K562 (cell line): ENCODE results near the gene PGAP3. TPM values are rescaled to one million over a fixed set of nuclear protein-coding genes. Genes with fewer than 3 reads are reported as not detected.
A peak's percentile ranks its signal among the peaks of the same experiment; 100 is the strongest.

ENCODE experiments used
- ATAC-seq: fragments of 200-7000 bp; cut with Tn5 transposase; 3 replicates; pipeline ENCODE4 v1.9.1; 2020; ENCODE audit warnings: moderate library complexity
- BruUV-seq: library from RNA; stranded (reverse); fragments of 400-500 nt; replicated peaks from 2 replicates; lab custom pipeline; 2021; lab: Mats Ljungman, UMichigan
- CTCF ChIA-PET: fragments of 300-600 bp; formaldehyde crosslinking; extraction: SDS; loops from one replicate; lab custom pipeline; 2021; ENCODE audit warnings: low intra/inter-chr PET ratio; lab: Yijun Ruan, JAX
- POLR2A ChIA-PET: fragments of 300-600, 350-650 bp; sonication (Branson Sonifier 250); formaldehyde crosslinking; extraction: SDS; loops from one replicate; lab custom pipeline; 2021; ENCODE audit warnings: antibody characterized with exemption, inconsistent platforms; lab: Yijun Ruan, JAX
- DNase-seq, 4 experiments: peaks; one replicate each; pipeline versions ENCODE4 v3.0.0 to v3.0.0-alpha.2; 2011 to 2018; ENCODE audit warnings: low spot score in 3 of 4, mixed read lengths in 3 of 4; ENCODE audit errors: extremely low read depth in 1 of 4
- FAIRE-seq: peaks from 2 replicates; lab custom pipeline; 2011; peaks lifted over from hg19 to GRCh38; lab: Jason Lieb, UNC
- H2AFZ ChIP-seq: 2 replicates; pipeline ENCODE4 v1.6.0; 2011; ENCODE audit warnings: low read depth, low read length, control low read depth, inconsistent platforms
- H3K27ac ChIP-seq: fragments of 200-600 bp; 3 replicates; pipeline ENCODE4 v1.8.0; 2011; ENCODE audit warnings: low read depth, mild to moderate bottlenecking, control low read depth, inconsistent platforms, low read length, moderate library complexity, mixed read lengths; ENCODE audit errors: extremely low read depth
- H3K27me3 ChIP-seq, 2 experiments: fragments of 300-600 bp in 1 of 2; 2 replicates in 1 of 2; 3 replicates in 1 of 2; pipeline versions ENCODE4 v1.6.0 to v1.8.0; 2011; ENCODE audit warnings: inconsistent platforms in 2 of 2, low read length in 2 of 2, mild to moderate bottlenecking in 1 of 2, mixed read lengths in 1 of 2, moderate library complexity in 1 of 2; ENCODE audit not compliant: control insufficient read depth in 2 of 2, insufficient read depth in 2 of 2
- H3K36me3 ChIP-seq: fragments of 300-600 bp; 3 replicates; pipeline ENCODE4 v1.8.0; 2011; ENCODE audit warnings: mild to moderate bottlenecking, low read length, inconsistent platforms; ENCODE audit not compliant: control insufficient read depth, insufficient read depth
- H3K4me1 ChIP-seq, 2 experiments: fragments of 200-600 bp in 1 of 2; replicated peaks in 1 of 2; 2 replicates in 1 of 2; 3 replicates in 1 of 2; pipeline versions ENCODE4 v1.5.1 to v1.8.0; 2011; ENCODE audit warnings: inconsistent platforms in 2 of 2, low read length in 2 of 2, mild to moderate bottlenecking in 1 of 2, mixed read lengths in 1 of 2, moderate library complexity in 1 of 2; ENCODE audit not compliant: control insufficient read depth in 2 of 2, insufficient read depth in 2 of 2
- H3K4me2 ChIP-seq: 2 replicates; pipeline ENCODE4 v1.6.1; 2011; ENCODE audit warnings: low read length, control low read depth, inconsistent platforms, mixed read lengths; ENCODE audit not compliant: insufficient read depth
- H3K4me3 ChIP-seq: fragments of 200-600 bp; sonication (generic), shearing (Covaris generic); 2 replicates; pipeline ENCODE4 v1.5.1; 2016; ENCODE audit warnings: control low read depth, inconsistent platforms
- H3K79me2 ChIP-seq: fragments of 200-600 bp; 3 replicates; pipeline ENCODE4 v1.8.0; 2011; ENCODE audit warnings: low read length, inconsistent platforms; ENCODE audit not compliant: control insufficient read depth, insufficient read depth
- H3K9ac ChIP-seq, 2 experiments: 2 replicates each; pipeline versions ENCODE4 v1.6.0 to v1.6.1; 2011; ENCODE audit warnings: low read depth in 2 of 2, low read length in 2 of 2, control low read depth in 1 of 2, inconsistent platforms in 1 of 2, mild to moderate bottlenecking in 1 of 2, mixed read lengths in 1 of 2; ENCODE audit not compliant: insufficient read depth in 1 of 2
- H3K9me1 ChIP-seq: one replicate; pipeline ENCODE4 v1.6.0; 2011; ENCODE audit warnings: inconsistent platforms, mild to moderate bottlenecking, low read length, moderate library complexity; ENCODE audit not compliant: control insufficient read depth, insufficient read depth
- H3K9me3 ChIP-seq: replicated peaks from 2 replicates; pipeline ENCODE4 v1.5.1; 2011; ENCODE audit warnings: low read depth, low read length, inconsistent platforms; ENCODE audit not compliant: control insufficient read depth, insufficient read depth
- H4K20me1 ChIP-seq: replicated peaks from 2 replicates; pipeline ENCODE4 v1.6.1; 2011; ENCODE audit warnings: low read length, inconsistent platforms, mixed read lengths; ENCODE audit not compliant: control insufficient read depth, insufficient read depth
- CREM ChIP-seq: IDR thresholded peaks from 2 replicates; pipeline ENCODE4 v1.6.1; 2014; ENCODE audit warnings: antibody characterized with exemption, low read depth
- CTCFL ChIP-seq: IDR thresholded peaks from 2 replicates; pipeline ENCODE4 v1.6.1; 2011; ENCODE audit warnings: borderline replicate concordance, low read depth, mild to moderate bottlenecking, moderate library complexity, low read length; ENCODE audit not compliant: insufficient read depth, poor library complexity, severe bottlenecking
- E2F5 ChIP-seq: sonication (generic); formaldehyde crosslinking; IDR thresholded peaks from 2 replicates; pipeline ENCODE4 v1.8.0; 2022; ENCODE audit warnings: mild to moderate bottlenecking, missing genetic modification reagents
- GTF3C2 ChIP-seq: IDR thresholded peaks from 3 replicates; pipeline ENCODE4 v1.6.1; 2011; ENCODE audit warnings: borderline replicate concordance, mild to moderate bottlenecking, moderate library complexity; ENCODE audit not compliant: insufficient read length; ENCODE audit errors: extremely low read depth
- HDAC8 ChIP-seq: fragments of 450-650 bp; IDR thresholded peaks from 2 replicates; pipeline ENCODE4 v1.6.1; 2016; ENCODE audit warnings: mild to moderate bottlenecking, missing genetic modification characterization, moderate library complexity, missing compliant biosample characterization
- MAZ ChIP-seq, 2 experiments: fragments of 450-650 bp in 1 of 2; sonication (generic) in 1 of 2; formaldehyde crosslinking; IDR thresholded peaks in 1 of 2; conservative IDR thresholded peaks in 1 of 2; 2 replicates each; pipeline versions ENCODE4 v1.4.0 to v1.5.0; 2020; ENCODE audit warnings: mild to moderate bottlenecking in 1 of 2, missing genetic modification reagents in 1 of 2
- MEF2D ChIP-seq: conservative IDR thresholded peaks from 2 replicates; pipeline ENCODE4 v1.6.1; 2016; ENCODE audit warnings: low read depth, missing genetic modification characterization, missing compliant biosample characterization
- NRF1 ChIP-seq, 2 experiments: fragments of 450-650 bp; IDR thresholded peaks in 1 of 2; conservative IDR thresholded peaks in 1 of 2; 2 replicates each; pipeline ENCODE4 v1.6.1; 2014; ENCODE audit warnings: mild to moderate bottlenecking in 2 of 2
- PHB ChIP-seq: fragments of 250-450 bp; sonication (Bioruptor Pico); IDR thresholded peaks from 2 replicates; pipeline ENCODE4 v1.5.0; 2021
- PHTF2 ChIP-seq: fragments of 250-450 bp; sonication (Bioruptor Pico); IDR thresholded peaks from 2 replicates; pipeline ENCODE4 v1.5.0; 2021; ENCODE audit warnings: mild to moderate bottlenecking
- PRPF4 ChIP-seq: fragments of 200-400 bp; formaldehyde crosslinking; IDR thresholded peaks from one replicate; pipeline ENCODE4 v1.6.1; 2017; ENCODE audit warnings: low read length, low read depth, mild to moderate bottlenecking; ENCODE audit not compliant: insufficient read depth, poor library complexity, severe bottlenecking
- USF1 ChIP-seq: sonication (generic); formaldehyde crosslinking; IDR thresholded peaks from 2 replicates; pipeline ENCODE4 v1.9.0; 2022; ENCODE audit warnings: mild to moderate bottlenecking, missing genetic modification reagents
- ZBTB7A ChIP-seq: IDR thresholded peaks from 2 replicates; pipeline ENCODE4 v1.6.1; 2011; ENCODE audit warnings: low read depth, mild to moderate bottlenecking, low read length, moderate library complexity, borderline replicate concordance; ENCODE audit not compliant: control insufficient read depth
- ZNF24 ChIP-seq: fragments of 450-650 bp; IDR thresholded peaks from 2 replicates; pipeline ENCODE4 v1.6.1; 2016
- ZNF586 ChIP-seq: fragments of 450-650 bp; formaldehyde crosslinking; conservative IDR thresholded peaks from 2 replicates; pipeline ENCODE4 v1.4.0; 2020; ENCODE audit warnings: mild to moderate bottlenecking, moderate library complexity
- ZNF785 ChIP-seq: fragments of 250-450 bp; sonication (Bioruptor Pico); IDR thresholded peaks from 2 replicates; pipeline ENCODE4 v1.4.0; 2020; ENCODE audit warnings: mild to moderate bottlenecking
- WGBS: fragments of 100-300 bp; shearing (Covaris generic); methylation state at CpG from one replicate; pipeline ENCODE4 v1.1.6; 2016; ENCODE audit warnings: low coverage, mixed read lengths; ENCODE audit not compliant: insufficient coverage; ENCODE audit errors: missing lambda C conversion rate; 5-methylcytosine and 5-hydroxymethylcytosine counted together
- in situ Hi-C: fragments of 300-500 bp; cut with MboI; formaldehyde crosslinking; loops from 4 replicates; pipeline ENCODE4 v1.15.0; 2018; ENCODE audit warnings: inconsistent platforms, mixed read lengths
- intact Hi-C: fragments of 100-400 bp; cut with micrococcal nuclease; formaldehyde crosslinking; loops from 2 replicates; pipeline ENCODE4 v1.14.2; 2022
- polyA plus RNA-seq, 8 experiments: library from polyadenylated mRNA; depleted of rRNA in 4 of 8; stranded (reverse) in 5 of 8; unstranded in 3 of 8; fragments of >200 nt; fragmentation: Nextera tagmentation in 2 of 8; fragmentation: Illumina TruSeq in 1 of 8; extraction: Ambion mirVana in 2 of 8; extraction: Trizol in 1 of 8; gene quantifications; 2 replicates each; pipeline versions ENCODE4 v1.2.1 to v1.2.3, GENCODE V29; 2011 to 2014; ENCODE audit warnings: inconsistent platforms in 1 of 8, missing spikeins in 1 of 8
- total RNA-seq, 7 experiments: library from RNA; depleted of rRNA in 6 of 7; stranded (reverse); fragments of >200 nt in 6 of 7; fragmentation: Illumina TruSeq in 2 of 7; extraction: Trizol in 2 of 7; gene quantifications; 2 replicates each; pipeline versions ENCODE4 v1.2.1 to v1.2.3, GENCODE V29; 2011 to 2021; ENCODE audit warnings: low replicate concordance in 1 of 7

PGAP3 gene
- total and polyA plus RNA-seq, 9 of the 15 experiments (the other 6 are each of a cell fraction or from before 2014, with no cell fraction given), result 0.38 to 9.4 (median 4.5) TPM

GRCh38 chr17:39647256-39647655 is 40.6 kb downstream of the PGAP3 start:
- Histone ChIP-seq H2AFZ (no peak overlapping the region), H3K9me3 (no peaks in the 10 kb centered on the region), H3K9me1 (no peaks in the 10 kb centered on the region), H3K27ac (0 out of 3 replicates have a peak overlapping the region, but pooled peaks have one; percentile 20), H3K9ac (peak overlapping the region in 1 of 2 experiments; percentile 84; a peak in 2 of 4 replicates), H3K27me3 (no peaks in the 10 kb centered on the region), H4K20me1 (peaks cover 12% of the 10 kb centered on the region), H3K79me2 (peaks cover 72% of the 10 kb centered on the region), H3K4me3 (no peak overlapping the region), H3K4me2 (peak overlapping the region; percentile 6; the same call in 1 of the 2 replicates), H3K36me3 (peaks cover 3% of the 10 kb centered on the region; the same call in 1 of the 3 replicates), H3K4me1 (peaks cover 55 to 65% of the 10 kb centered on the region in 2 experiments)
- POLR2A ChIA-PET, result interaction anchor here (1.0 to 1.4 kb wide), 2 partner anchors 9 to 16 kb away, joined by 3 to 9 read pairs; no protein-coding TSS in a partner anchor
- FAIRE-seq, result peak; percentile 29
- CTCF ChIA-PET, result no interaction called here
- WGBS, result 40% methylated on average over 5 of the region's 5 CpGs
- peak; percentile 46 for ATAC-seq
- intact Hi-C loops, result no loop called here
- no TSS peak for BruUV-seq
- DNase-seq, result peak; percentile 53 to 70 (median 64)
- in situ Hi-C loops, result no loop called here
- TF ChIP-seq E2F5 (CRISPR knock-in tag) (no peak), CTCFL (no peak), ZBTB7A (peak; percentile 40; the same call in 1 of the 2 replicates), MEF2D (tag) (no peak), ZNF785 (no peak), ZNF586 (CRISPR knock-in tag) (no peak), GTF3C2 (no peak), HDAC8 (no peak), PHB (CRISPR knock-in tag) (no peak), MAZ (CRISPR knock-in tag; conservative IDR thresholded peaks at IDR 0.05 in 1 of 2, IDR thresholded peaks at IDR 0.05 in 1 of 2) (no peak), CREM (no peak), ZNF24 (no peak), PHTF2 (no peak), NRF1 (conservative IDR thresholded peaks at IDR 0.05 in 1 of 2, IDR thresholded peaks at IDR 0.05 in 1 of 2) (0 out of 4 replicates have a peak, but pooled peaks of 1 of the 2 experiments have one; percentile 11), PRPF4 (no peak), USF1 (CRISPR knock-in tag) (no peak)
